HG03558 (cell line): ENCODE results near the gene RGS17.
"Not testable (repeated sequence)": the region's sequence is repeated elsewhere in the genome, so short reads cannot be mapped to it uniquely, and the experiment has no call there.

Source experiments
- ATAC-seq: cut with Tn5 transposase; IDR thresholded peaks from one replicate; pipeline ENCODE4 v1.9.1; 2021; ENCODE audit warnings: moderate number of reproducible peaks; ENCODE audit not compliant: unreplicated experiment; ENCODE audit errors: extremely low read depth

Gene RGS17

GRCh38 chr6:152969688-152970418, 161.2 kb downstream of the RGS17 start:
- no peak for ATAC-seq

GRCh38 chr6:152966168-152966894, 164.8 kb downstream of the RGS17 start:
- ATAC-seq: not testable (repeated sequence)

- no peak for ATAC-seq
These were observed 171.7 kb downstream of the RGS17 start for GRCh38 chr6:152959333-152959732.

- no peak for ATAC-seq
These were observed 173.3 kb downstream of the RGS17 start for GRCh38 chr6:152957796-152958195.
